SIG-M5 treated with dmso at 0.1 percent for 504 hours (cell line): ENCODE results near the gene CHADL.
"Not testable (repeated sequence)": the region's sequence is repeated elsewhere in the genome, so short reads cannot be mapped to it uniquely, and the experiment has no call there.

ENCODE experiments used
- DNase-seq: peaks from one replicate; lab custom pipeline; 2025; ENCODE audit not compliant: unreplicated experiment; lab: John Stamatoyannopoulos, UW

The CHADL gene, protein sequence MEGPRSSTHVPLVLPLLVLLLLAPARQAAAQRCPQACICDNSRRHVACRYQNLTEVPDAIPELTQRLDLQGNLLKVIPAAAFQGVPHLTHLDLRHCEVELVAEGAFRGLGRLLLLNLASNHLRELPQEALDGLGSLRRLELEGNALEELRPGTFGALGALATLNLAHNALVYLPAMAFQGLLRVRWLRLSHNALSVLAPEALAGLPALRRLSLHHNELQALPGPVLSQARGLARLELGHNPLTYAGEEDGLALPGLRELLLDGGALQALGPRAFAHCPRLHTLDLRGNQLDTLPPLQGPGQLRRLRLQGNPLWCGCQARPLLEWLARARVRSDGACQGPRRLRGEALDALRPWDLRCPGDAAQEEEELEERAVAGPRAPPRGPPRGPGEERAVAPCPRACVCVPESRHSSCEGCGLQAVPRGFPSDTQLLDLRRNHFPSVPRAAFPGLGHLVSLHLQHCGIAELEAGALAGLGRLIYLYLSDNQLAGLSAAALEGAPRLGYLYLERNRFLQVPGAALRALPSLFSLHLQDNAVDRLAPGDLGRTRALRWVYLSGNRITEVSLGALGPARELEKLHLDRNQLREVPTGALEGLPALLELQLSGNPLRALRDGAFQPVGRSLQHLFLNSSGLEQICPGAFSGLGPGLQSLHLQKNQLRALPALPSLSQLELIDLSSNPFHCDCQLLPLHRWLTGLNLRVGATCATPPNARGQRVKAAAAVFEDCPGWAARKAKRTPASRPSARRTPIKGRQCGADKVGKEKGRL

DNA sequence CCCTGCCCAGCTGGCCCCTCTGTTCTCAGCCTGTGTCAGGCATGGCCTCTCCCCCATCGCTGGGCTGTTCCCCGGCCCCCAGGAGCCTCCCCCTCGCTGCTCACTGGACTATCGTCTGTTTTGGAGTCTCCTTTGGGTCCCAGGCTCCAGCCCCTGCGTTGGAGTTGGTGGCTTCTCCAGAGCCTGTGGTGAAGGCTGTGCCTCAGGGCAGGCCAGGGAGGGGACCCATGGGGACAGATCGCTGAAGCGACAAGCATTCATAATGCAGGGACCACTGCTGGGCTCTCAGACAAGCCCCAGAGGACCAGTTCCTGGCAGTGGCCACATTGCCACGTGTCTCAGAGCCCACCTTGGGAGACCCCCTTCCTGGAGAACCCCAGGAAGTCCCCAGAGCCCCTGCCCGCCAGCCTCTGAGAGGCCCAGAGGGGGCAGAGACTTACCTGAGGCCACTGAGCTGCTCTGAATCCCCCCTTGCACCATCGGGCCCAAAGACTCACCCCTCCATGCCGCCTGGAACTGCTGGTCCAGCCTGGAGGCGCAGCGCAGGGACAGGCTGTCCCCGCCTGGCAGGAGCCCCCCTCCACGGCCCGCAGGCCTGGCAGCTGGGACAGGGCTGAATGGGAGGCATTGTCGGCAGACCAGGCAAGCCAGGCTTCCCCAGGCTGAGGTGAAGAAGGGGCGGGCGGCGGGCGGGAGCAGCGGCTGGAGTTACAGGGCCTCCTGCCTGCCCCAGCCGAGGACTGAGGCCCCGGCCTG lies at the start of gene CHADL:
CHADL (minus strand) TSS at position 555 of the 756 bp plus-strand sequence; CDS start at position 505, 50 bp downstream.
- DNase-seq: no peak

DNA sequence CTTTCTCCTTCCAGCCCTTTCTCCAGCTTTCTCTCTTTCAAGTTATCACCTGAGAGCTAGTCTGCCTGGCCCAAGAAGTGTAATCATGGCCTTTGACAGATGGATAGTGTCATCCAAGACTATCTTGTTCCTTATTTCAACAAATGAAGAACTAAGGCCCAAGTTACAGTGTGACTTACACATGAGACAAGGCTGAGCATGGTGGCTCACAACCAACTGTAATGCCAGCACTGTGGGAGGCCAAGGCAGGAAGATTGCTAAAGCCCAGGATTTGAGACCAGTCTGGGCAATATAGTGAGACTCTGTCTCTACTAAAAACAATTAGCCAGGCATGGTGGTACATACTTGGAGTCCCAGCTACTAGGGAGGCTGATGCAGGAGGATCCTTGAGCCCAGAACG lies 48.9 kb upstream of the CHADL start:
- DNase-seq: peak; percentile 26

DNA sequence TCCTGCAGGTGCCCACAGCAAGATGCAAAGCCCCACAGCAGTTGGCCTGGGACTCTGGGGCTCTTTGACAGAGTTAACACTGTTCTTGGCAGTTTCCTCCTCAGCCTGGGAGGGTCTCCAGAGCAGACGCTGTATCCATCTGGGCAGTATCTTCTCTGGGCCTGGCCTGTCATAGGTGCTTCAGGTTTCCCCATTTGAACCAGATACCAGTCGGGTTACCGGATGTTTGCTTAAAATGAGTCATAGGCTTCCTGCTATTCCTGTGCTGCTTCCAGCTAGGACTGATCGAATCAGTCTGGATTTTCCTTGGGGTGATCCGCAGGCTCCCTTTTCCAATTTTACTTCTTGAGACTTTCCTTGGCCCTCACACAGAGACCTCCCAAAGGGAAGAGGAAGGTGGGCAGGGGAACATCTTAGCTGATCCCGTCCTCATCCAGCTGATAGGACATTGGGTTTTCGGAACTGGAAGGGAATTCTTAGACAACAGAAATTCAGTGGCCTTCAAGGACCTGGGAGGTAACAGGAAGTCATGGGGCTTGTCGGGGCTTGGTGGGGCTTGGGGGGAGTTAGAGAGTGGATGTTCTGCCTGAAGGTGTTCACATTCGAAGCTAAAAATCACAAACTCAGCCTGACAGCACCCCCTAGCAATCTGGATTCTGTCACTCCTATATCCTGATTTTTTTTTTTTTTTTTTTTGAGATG lies 47.7 kb upstream of the CHADL start:
- DNase-seq: no peak

DNA sequence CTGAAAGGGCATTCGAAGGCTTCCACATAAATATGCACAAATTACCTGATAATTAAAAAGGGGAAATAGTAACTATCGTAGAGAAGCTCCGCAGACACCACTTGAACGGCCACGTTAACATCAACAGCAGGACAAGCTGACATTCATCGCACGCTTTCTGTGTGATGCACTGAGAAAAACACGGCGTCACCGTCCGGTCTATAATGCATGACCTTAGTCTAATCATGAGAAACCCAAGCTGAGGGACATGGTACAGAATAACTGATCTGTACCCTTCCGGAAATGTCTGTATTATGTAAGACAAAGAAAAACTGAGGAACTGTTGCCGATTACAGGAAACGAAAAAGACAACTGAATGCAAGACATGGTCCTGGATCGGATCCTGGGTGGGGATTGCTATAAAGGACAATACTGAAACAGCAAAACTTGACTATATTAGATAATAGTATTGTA lies 45.9 kb upstream of the CHADL start:
- peak; percentile 91 for DNase-seq

DNA sequence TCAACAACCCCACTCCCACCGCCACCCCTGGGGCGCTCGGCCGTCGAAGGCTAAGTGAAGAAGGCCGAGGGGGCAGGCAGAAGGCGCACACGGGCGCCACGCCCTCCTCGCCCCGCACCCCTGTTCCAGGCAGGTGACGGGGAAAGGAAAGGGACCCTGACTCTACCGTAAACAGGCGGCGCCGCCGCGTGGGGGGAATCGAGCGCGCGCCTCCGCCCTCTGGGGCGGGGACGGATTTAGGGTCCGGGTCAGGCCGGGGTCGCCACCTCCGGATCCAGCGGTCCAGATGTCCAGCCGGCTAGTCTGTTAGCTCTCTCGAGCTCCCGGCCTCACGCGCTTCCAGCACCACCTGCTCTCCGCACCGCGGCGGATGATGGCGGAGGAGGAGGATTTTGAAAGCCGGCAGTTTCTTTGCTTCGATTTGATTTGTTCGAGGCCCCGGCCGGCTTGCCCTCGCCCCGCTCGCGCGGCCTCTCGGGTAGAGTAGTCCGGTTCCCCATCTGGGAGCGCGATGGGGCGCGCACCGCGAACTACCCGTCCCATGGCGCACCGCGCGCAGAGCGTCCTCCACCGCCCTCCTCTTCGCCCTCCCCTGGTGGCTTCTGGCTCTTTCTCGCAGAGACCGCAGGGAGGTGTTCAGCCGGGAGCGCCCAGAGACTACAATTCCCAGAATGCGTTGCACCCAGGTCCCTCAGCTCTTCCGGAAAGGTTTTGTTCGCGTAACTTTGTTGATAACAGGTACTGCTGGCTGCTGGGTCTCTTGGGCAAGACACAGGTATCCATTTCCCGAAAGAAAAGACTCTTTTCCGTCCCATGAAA lies 45.3 kb upstream of the CHADL start, which contains the start of gene RANGAP1:
RANGAP1 (minus strand) TSS at position 368 of the 819 bp plus-strand sequence. CDS start 5,143 bp downstream, outside the sequence.
- peak; percentile 99 for DNase-seq

DNA sequence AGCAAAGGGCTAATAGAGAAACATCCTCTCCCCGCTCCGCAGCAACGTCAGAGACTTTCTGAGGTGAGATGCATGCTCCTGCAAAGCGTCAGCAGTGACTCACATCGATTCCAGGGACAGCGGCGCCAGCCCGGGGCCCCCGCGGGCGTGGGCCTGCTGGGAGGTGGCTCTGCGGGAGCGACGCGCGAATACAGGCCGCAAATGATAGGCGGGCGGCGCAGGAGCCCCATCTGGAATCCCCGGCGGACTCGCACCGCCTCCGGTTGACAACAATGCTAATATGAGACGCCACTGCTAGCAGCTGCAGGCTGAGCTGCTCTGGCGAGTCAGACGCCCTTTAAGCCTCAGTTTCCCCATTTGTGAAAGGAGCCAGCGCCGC lies 44.7 kb upstream of the CHADL start:
- DNase-seq: peak; percentile 65

DNA sequence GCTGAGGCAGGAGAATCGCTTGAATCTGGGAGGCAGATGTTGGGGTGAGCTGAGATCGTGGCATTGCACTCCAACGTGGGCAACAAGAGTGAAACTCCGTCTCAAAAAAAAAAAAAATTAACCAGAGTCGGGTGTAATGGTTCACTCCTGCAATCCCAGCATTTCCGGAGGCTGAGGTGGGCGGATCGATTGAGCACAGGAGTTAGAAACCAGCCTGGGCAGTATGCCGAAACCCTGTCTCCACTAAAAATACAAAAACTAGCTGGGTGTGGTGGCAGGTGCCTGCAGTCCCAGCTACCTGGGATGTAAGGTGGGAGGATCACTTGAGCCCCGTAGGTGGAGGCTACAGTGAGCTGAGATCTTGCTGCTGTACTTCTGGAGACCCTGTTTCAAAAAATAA lies 43.7 kb upstream of the CHADL start:
- no peak for DNase-seq

DNA sequence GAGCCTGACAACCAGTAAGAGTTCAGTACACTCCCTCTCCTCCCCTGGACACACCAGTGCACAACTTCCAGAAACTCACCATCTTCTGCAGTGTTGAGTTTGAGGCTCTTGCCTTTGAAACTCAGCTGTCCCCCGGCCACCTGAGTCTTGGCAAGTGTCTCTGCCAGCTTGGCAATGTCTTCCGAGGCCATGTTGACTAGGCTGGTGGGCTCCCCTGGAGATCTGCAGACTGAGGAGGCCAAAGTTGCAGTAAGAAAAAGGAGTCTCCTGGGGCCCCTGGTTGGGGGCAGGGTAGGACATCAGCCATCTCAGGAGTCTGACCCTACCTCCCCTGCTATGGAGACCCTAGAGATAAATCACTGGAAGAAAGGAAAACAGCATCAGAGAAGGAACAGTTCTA lies 40.1 kb upstream of the CHADL start:
- no peak for DNase-seq

DNA sequence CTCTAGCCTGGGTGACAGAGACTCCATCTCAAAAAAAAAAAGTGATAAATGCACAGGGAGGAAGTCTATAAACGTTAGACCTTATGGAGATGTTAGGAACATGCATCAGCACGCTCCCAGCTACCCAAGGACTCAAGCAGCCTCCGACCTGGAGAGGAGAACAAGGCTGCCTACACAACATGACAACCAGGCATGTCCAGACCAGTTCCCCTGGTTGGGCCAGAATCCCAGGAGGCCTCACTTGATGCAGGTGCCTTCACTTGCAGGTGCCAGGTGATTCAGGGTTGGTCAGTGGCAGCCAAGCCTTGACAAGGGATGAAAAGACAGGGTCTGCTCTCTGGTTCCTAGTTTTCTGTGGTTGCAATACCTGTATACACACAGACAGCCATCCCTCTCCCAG lies 39.3 kb upstream of the CHADL start:
- no peak for DNase-seq

DNA sequence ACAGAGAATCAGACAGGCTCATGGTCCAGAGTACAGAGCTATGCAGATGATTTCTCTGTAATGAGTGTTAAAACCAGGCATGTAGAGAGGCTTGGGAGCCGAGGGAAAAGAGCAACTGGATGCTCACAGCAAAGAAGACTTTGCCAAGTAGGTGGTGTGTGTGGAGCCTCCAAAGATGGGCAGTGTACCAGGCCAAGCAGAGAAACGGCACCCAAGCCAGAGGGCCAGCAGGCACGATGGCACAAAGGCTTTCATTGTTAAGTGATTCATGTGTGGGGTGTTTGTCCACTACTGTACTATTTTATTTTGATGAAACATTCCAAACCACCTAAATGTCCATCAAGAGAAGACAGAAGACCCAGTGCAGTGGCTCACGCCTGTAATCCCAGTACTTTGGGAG lies 34.1 kb upstream of the CHADL start:
- no peak for DNase-seq

DNA sequence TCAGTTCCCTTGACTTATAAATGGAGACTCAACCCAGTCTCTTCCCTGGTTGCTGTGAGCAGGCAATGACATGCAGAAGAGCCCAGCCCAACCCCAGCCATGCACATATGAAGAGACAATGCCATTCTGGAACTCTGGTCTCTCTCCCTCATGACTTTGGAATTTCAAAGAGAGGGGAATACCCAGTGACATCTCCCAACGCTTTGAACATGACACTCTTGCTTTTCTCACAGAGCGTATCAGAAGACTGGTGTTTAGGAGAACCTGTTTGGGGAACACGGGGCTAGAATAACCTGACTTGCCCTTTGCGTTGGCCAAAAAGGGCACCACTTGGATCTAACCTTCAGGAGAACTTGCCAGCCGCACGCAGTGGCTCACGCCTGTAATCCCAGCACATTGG lies 32.4 kb upstream of the CHADL start:
- no peak for DNase-seq

DNA sequence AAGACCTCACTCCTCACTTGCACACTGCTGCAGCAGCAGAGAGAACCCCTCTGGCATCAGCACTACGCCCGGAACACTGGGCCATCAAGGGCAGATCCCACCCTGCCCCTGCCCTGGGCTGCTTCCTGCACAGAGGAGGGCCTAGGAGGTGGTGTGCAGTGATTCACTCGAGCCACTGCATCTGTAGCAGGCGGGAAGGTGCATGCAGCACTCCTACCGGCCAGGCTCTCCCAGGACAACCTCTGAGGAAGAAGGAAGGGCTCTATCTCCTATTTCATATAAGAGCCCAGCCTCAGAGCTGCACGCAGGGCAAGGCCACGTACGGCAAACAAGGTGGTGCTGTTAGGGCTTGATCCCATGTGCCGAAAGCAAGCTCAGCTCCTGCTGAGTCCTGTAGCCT lies 31.1 kb upstream of the CHADL start:
- DNase-seq: no peak

DNA sequence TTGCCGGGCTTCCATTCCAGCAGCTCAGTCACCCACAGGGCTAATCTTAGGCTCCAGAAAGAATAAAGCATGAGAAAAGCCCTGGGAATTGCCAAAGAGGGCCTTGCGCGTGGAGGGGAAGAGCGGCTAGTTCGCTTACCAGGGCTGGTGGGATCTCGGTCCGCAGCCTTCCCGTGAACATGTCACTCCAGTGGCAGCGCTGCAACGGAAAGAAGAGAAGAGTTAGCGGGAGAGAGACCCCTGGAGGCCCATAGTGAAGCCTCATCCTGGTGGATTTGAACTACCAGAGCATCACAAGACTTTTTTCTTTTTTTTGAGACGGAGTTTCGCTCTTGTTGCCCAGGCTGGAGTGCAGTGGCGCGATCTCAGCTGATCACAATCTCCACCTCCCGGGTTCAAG lies 27.2 kb upstream of the CHADL start:
- DNase-seq: no peak

DNA sequence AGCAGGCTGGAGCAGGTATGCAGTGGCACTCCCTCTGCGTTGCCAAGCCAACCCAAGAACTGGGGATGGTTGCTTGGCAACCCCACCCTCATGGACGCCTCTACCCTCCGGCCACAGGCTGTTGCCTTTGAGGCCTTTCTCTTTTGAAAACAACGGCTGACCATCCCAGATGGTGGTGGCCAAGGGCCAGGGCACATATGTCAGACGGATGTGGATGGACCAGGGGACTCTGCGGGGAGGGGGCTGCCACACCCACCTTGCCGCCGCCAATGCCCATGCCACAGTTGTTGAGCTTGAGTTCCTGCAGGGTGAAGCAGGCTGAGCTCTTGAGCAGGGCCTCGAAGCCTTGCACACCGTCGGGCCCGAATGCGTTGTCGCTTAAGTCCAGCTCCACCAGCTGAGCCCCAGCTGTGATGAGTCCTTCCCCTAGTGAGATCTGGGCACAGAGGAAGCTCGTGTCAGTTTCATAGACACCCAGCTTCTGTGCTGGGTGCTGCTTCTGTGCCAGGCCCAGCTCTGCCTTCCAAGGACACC lies 23.7 kb upstream of the CHADL start:
- DNase-seq: no peak

DNA sequence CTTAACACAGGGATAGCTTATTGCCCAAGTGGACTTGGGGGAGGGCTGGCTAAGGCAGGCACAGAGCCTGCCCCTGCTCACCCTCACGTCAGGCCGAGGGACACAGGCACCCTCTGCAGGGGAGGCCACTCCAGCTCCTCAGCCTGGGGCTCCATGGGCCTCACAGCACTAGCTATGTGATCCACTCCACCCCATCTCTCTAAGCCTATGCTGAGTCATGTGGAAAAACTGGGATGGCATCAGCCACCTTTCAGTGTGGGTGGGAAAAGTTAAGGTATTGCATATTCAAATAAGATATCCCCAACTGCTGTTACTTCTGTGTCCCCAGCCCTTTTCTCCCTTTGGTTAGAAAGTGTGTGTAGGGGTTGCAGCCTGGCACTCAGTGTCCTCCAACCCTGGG lies 23.0 kb upstream of the CHADL start:
- no peak for DNase-seq

DNA sequence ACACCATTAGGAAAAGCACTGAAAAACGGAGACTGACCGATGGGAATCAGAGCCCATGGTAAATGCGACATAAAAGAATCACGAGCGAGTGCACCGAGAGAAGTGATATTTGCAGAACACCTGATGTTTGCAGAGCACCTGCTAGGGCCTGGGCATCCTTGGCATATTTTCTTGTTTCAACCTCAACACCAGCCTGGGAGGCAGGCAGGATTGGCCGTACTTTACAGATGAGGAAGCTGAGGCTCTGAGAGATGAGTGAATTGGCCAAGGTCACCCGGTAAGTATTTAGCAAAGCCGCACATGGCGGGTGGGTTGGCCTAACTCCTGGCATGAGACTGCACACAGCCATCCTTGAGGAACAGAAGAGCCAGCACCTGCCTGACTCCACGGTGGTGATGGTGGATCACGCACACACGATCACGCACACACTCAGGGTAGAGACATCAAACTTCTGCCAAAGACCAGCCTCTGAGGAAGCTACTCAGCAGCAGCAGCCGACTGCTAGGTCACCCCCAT lies 21.6 kb upstream of the CHADL start:
- no peak for DNase-seq

DNA sequence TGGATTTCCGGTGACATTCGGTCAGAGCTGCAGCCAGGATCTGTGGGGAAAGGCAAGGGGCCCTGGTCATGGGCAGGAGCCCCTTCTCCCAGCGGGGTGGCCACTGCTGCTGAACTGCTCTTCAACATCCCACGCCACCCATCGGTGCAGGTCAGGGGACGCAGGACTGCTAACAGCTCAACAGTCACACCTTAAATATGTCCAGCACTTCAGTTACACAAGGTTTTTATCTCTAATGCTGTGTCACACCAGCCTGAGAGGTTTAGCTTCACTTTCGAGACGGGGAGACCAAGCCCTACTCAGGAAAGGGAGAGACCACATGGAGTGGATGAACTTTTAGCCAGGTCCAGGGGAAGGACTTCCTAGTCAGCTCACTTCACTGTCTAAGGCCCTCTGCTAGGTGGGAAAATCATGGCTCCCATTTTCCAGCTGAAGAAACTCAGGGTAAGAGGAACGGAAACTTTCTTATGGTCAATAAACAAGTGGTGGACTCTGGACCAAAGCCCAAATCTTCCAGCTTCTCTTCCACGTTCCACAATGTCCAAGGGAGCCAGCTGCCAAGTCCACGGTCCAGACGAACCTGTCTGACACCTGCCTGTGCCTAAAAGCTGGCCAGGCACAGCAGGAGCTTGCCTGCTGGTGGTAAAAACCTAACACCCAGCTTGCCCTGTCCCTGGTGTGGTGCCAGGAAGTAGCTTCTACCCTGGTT lies 21.0 kb upstream of the CHADL start:
- no peak for DNase-seq

DNA sequence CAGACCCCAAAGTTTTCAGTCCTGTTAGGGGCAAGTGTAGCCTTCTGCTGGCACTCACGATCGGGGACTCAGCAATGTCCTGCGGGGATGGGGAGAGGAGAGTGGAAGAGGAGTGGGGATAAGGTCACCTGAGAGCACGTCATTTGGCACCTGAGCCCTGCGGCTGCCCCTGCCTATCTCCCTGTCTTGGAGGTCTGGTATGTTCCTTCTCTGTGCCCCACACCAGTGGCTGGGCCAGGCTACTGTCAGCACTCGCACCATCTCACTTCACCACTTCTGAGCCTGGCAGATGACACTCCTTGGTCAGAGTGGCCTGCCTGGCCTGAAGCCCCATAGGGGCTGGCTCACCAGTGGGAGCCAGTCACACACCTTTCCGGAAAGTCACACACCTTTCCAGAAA lies 20.1 kb upstream of the CHADL start:
- no peak for DNase-seq

DNA sequence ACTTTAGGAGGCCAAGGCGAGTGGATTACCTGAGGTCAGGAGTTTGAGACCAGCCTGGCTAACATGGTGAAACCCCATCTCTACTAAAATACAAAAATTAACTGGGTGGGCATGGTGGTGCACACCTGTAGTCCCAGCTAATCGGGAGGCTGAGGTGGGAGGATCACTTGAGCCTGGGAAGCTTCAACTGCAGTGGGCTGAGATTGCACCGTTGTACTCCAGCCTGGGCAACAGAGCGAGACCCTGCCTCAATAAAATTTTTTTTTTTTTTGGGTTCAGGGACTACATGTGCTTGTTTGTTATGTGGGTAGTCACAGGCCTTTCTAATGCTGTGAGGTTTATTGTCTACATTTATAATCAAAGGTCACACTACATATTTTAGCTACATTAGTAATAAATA lies 19.0 kb upstream of the CHADL start:
- DNase-seq: not testable (repeated sequence)
